Esophagus squamous epithelium (tissue), 5 donors: ENCODE data around the gene SCAMP2. TPM values are rescaled to one million over a fixed set of nuclear protein-coding genes. Genes with fewer than 3 reads are reported as not detected.
"Not testable (repeated sequence)": the region's sequence is repeated elsewhere in the genome, so short reads cannot be mapped to it uniquely, and the experiment has no call there.

ENCODE experiments used
- DNase-seq: peaks from one replicate; lab custom pipeline; 2025; lab: John Stamatoyannopoulos, UW
- H3K27ac ChIP-seq, 4 donors: fragments of 200-600 bp; sonication (generic); one replicate each; pipeline ENCODE4 v1.5.1; 2016 to 2019; ENCODE audit warnings: mild to moderate bottlenecking in 1 of 4
- H3K27me3 ChIP-seq, 4 donors: fragments of 200-600 bp; sonication (generic); 1 replicate in 3 of 4; 2 replicates in 1 of 4; pipeline versions ENCODE4 v1.5.1 to v1.6.0; 2017 to 2021; ENCODE audit warnings: antibody characterized with exemption in 1 of 4
- H3K36me3 ChIP-seq, 3 donors: fragments of 200-600 bp; sonication (generic); one replicate each; pipeline ENCODE4 v1.5.1; 2016 to 2019
- H3K4me1 ChIP-seq, 3 donors: fragments of 200-600 bp; sonication (generic); one replicate each; pipeline ENCODE4 v1.5.1; 2017 to 2019
- H3K4me3 ChIP-seq, 4 donors: fragments of 200-600 bp; sonication (generic); 1 replicate in 3 of 4; 2 replicates in 1 of 4; pipeline ENCODE4 v1.5.1; 2016 to 2019; ENCODE audit warnings: mild to moderate bottlenecking in 2 of 4, moderate library complexity in 1 of 4
- H3K9me3 ChIP-seq, 3 donors: fragments of 200-600 bp; sonication (generic); one replicate each; pipeline ENCODE4 v1.5.1; 2016 to 2019
- CTCF ChIP-seq, 6 experiments: fragments of 450-650 bp in 4 of 6; fragments of 200-600 bp in 2 of 6; sonication (generic) in 2 of 6; IDR thresholded peaks; one replicate each; pipeline ENCODE4 v1.5.1; 2016 to 2019; ENCODE audit warnings: antibody characterized with exemption in 6 of 6, mild to moderate bottlenecking in 4 of 6, moderate library complexity in 4 of 6
- POLR2A ChIP-seq, 4 donors: fragments of 450-650 bp; IDR thresholded peaks; one replicate each; pipeline ENCODE4 v1.6.1; 2017; ENCODE audit warnings: antibody characterized with exemption in 4 of 4, mild to moderate bottlenecking in 4 of 4, moderate library complexity in 3 of 4
- WGBS, 2 donors: methylation state at CpG; one replicate each; pipeline ENCODE4 v1.1.5; 2018; 5-methylcytosine and 5-hydroxymethylcytosine counted together
- intact Hi-C: fragments of 100-400 bp; cut with DNase I; formaldehyde crosslinking; loops from one replicate; pipeline ENCODE4 v1.15.0; 2022
- total RNA-seq, 4 donors: library from RNA; depleted of rRNA; stranded (reverse); fragments of >200 nt; gene quantifications; one replicate each; pipeline ENCODE4 v1.1.0, GENCODE V29; 2016
- donor health status: DM: yes; HTN: yes; CAD: no.

The SCAMP2 gene
- total RNA-seq, 4 donors from 2014 or later = 65.8 to 131 (median 88.7) TPM

GRCh38 chr15:74889883-74890664, 16.9 kb upstream of the SCAMP2 start, which contains the start of gene MPI:
TSS of gene MPI (plus strand) at chr15:74890042. CDS start at chr15:74890074, 32 bp downstream.
- WGBS, 2 donors = 0 to 9% methylated on average over 3 to 9 of the region's 47 CpGs

GRCh38 chr15:74889390-74889882, 16.3 kb upstream of the SCAMP2 start:
- WGBS, 2 donors = 16 to 26% methylated on average over 7 to 8 of the region's 8 CpGs
- intact Hi-C loops = no loop called here
- H3K4me3 ChIP-seq = peak overlapping the region; percentile 76 to 94 (median 88)
- H3K9me3 ChIP-seq = no peaks in the 10 kb centered on the region
- H3K27me3 ChIP-seq = no peaks in the 10 kb centered on the region
- peaks cover 0 to 31% (median 0%) of the 10 kb centered on the region in 3 donors for H3K36me3 ChIP-seq
- DNase-seq = no peak
- H3K4me1 ChIP-seq = peaks cover 16 to 56% (median 26%) of the 10 kb centered on the region in 3 donors
- H3K27ac ChIP-seq = peak overlapping the region; percentile 81 to 91 (median 89)
- TF ChIP-seq POLR2A (IDR thresholded peaks at IDR 0.05) (no peak), CTCF (IDR thresholded peaks at IDR 0.05) (no peak)

More at GRCh38 chr15:74889883-74890664, 16.9 kb upstream of the SCAMP2 start, which contains the start of gene MPI:
- DNase-seq = no peak
- Histone ChIP-seq H3K4me1 (peaks cover 16 to 56% (median 21%) of the 10 kb centered on the region in 3 donors), H3K9me3 (no peaks in the 10 kb centered on the region), H3K4me3 (peak within 1 kb of the TSS; percentile 76 to 94 (median 88)), H3K36me3 (peaks cover 0 to 35% (median 0%) of the 10 kb centered on the region in 3 donors), H3K27ac (peak within 1 kb of the TSS; percentile 81 to 91 (median 89)), H3K27me3 (no peaks in the 10 kb centered on the region)
- intact Hi-C loops = no loop called here
- peak in 3 of 4 donors; percentile 27 to 48 (median 41) for TF ChIP-seq POLR2A (IDR thresholded peaks at IDR 0.05)
- TF ChIP-seq CTCF (IDR thresholded peaks at IDR 0.05) = peak in 5 of 6 experiments; percentile 20 to 44 (median 35)

- 90% methylated on average over 4 of the region's 4 CpGs; no CpG with 5 or more reads in 1 of the 2 donors for WGBS, 2 donors
- intact Hi-C loops = no loop called here
- peaks cover 0 to 26% (median 0%) of the 10 kb centered on the region in 3 donors for H3K36me3 ChIP-seq
- H3K4me1 ChIP-seq = peaks cover 16 to 53% (median 26%) of the 10 kb centered on the region in 3 donors
- peak overlapping the region in 3 of 4 donors; percentile 81 to 91 (median 89) for H3K27ac ChIP-seq
- H3K9me3 ChIP-seq = no peaks in the 10 kb centered on the region
- no peaks in the 10 kb centered on the region for H3K27me3 ChIP-seq
- no peak overlapping the region for H3K4me3 ChIP-seq
- DNase-seq = no peak
- TF ChIP-seq POLR2A (IDR thresholded peaks at IDR 0.05) = no peak
- no peak for TF ChIP-seq CTCF (IDR thresholded peaks at IDR 0.05)
These were observed 15.6 kb upstream of the SCAMP2 start for GRCh38 chr15:74888716-74889115.

GRCh38 chr15:74887537-74888193, 14.5 kb upstream of the SCAMP2 start:
- DNase-seq, H3K27ac ChIP-seq, H3K4me3 ChIP-seq, H3K9me3 ChIP-seq, intact Hi-C loops, H3K27me3 ChIP-seq: not testable (repeated sequence)
- WGBS, 2 donors = 79 to 90% methylated on average over 4 to 9 of the region's 10 CpGs
- Histone ChIP-seq H3K36me3 (peaks cover 0 to 16% (median 0%) of the 10 kb centered on the region in 3 donors), H3K4me1 (peaks cover 16 to 42% (median 24%) of the 10 kb centered on the region in 3 donors)

GRCh38 chr15:74885461-74885860, 12.3 kb upstream of the SCAMP2 start:
- WGBS, 2 donors = 80 to 82% methylated on average over 5 of the region's 5 CpGs
- Histone ChIP-seq H3K36me3 (no peaks in the 10 kb centered on the region), H3K9me3 (no peaks in the 10 kb centered on the region), H3K4me3 (no peak overlapping the region), H3K27ac (no peak overlapping the region), H3K27me3 (no peaks in the 10 kb centered on the region), H3K4me1 (peaks cover 8 to 20% (median 13%) of the 10 kb centered on the region in 3 donors)
- DNase-seq = no peak
- intact Hi-C loops = no loop called here
- TF ChIP-seq CTCF (IDR thresholded peaks at IDR 0.05) (no peak), POLR2A (IDR thresholded peaks at IDR 0.05) (no peak)
